Activated CD4-positive, alpha-beta T cell treated with anti-CD3 and anti-CD28 coated beads, Interleukin-2, Interleukin-6, amounts not matched to agents 100 ng/mL and 50 ng/mL, durations not matched to agents 16 hours and 8 hours (primary cell): ENCODE data around the gene ACOT4.
"Not testable (repeated sequence)": the region's sequence is repeated elsewhere in the genome, so short reads cannot be mapped to it uniquely, and the experiment has no call there.

Experiments
- DNase-seq: peaks from one replicate; pipeline ENCODE4 v3.0.0-alpha.2; 2020

Gene ACOT4

GRCh38 chr14:73591690-73592449 is at the start of gene ACOT4:
ACOT4 (plus strand) TSS chr14:73591873; CDS start chr14:73591960, 87 bp downstream.
- DNase-seq: peak; percentile 46

DNA sequence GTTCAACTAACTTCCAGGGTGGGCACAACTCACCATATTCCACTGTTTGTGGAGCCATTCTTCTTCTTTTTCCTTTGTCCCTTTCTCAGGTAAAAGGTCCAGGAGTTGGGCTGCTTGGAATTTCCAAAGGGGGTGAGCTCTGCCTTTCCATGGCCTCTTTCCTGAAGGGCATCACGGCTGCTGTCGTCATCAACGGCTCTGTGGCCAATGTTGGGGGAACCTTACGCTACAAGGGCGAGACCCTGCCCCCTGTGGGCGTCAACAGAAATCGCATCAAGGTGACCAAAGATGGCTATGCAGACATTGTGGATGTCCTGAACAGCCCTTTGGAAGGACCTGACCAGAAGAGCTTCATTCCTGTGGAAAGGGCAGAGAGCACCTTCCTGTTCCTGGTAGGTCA is 48.7 kb upstream of the ACOT4 start:
- DNase-seq: not testable (repeated sequence)

DNA sequence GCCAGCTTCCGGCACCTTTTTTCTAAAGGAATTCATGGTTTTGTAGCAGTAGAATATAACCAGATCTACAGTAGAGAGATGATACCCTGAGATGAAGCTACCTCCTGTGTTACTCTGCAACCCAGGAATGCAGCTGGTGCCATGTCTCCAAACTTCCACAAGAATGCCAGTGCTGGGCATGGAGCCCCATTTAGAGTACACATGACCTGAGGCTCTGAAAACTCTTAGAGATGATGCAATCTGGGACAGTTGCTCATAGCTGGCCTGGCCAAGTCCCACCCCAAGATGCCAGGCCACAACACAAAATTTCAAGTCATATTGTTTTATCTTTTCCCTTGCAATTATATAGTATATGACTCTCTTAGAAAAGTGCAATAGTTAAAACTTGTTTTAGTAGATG is 46.3 kb upstream of the ACOT4 start:
- DNase-seq: not testable (repeated sequence)

GRCh38 chr14:73549097-73549496 is 42.6 kb upstream of the ACOT4 start:
- not testable (repeated sequence) for DNase-seq

- DNase-seq: not testable (repeated sequence)
These were observed 41.7 kb upstream of the ACOT4 start for GRCh38 chr14:73549889-73550524.

- no peak for DNase-seq
These were observed 37.8 kb upstream of the ACOT4 start for GRCh38 chr14:73553845-73554244.

- DNase-seq: not testable (repeated sequence)
These were observed 34.5 kb upstream of the ACOT4 start for GRCh38 chr14:73557201-73557600.

- not testable (repeated sequence) for DNase-seq
These were observed 33.4 kb upstream of the ACOT4 start for GRCh38 chr14:73558238-73558637.

DNA sequence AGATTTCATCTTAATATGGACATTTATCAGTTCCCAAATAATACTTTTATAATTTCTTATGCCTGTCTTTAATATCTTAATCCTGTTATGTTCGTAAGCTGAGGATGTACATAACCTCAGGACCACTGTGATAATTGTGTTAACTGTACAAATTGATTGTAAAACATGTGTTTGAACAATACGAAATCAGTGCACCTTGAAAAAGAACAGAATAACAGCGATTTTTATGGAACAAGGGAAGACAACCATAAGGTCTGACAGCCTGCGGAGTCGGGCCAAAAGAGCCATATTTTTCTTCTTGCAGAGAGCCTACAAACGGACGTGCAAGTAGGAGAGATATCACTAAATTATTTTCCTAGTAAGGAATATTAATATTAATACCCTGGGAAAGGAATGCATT is 29.4 kb upstream of the ACOT4 start:
- not testable (repeated sequence) for DNase-seq

- not testable (repeated sequence) for DNase-seq
These were observed 29.0 kb upstream of the ACOT4 start for GRCh38 chr14:73562696-73563095.

DNA sequence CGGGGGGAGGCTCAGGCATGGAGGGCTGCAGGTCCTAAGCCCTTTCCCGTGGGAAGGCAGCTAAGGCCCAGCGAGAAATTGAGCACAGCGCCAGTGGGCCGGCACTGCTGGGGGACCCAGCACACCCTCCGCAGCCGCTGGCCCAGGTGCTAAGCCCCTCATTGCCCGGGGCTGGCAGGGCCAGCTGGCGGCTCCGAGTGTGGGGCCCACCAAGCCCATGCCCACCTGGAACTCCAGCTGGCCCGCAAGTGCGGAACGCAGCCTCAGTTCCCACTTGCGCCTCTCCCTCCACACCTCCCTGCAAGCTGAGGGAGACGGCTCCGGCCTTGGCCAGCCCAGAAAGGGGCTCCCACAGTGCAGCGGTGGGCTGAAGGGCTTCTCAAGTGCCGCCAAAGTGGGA is 25.2 kb upstream of the ACOT4 start:
- not testable (repeated sequence) for DNase-seq

DNA sequence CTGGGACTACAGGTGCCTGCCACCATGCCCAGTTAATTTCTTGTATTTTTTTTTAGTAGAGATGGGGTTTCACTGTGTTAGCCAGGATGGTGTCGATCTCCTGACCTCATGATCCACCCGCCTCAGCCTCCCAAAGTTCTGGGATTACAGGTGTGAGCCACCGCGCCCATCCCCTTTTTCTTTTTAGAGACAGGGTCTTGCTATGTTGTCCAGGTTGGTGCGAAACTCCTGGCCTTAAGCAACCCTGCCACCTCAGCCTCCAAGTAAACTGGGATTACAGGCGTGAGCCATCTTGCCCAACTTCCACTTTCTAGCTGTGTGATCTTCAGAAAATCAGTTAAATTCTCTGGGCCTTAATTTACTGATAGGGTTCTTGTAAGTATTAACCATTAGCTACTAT is 24.7 kb upstream of the ACOT4 start:
- DNase-seq: not testable (repeated sequence)

- no peak for DNase-seq
These were observed 24.3 kb upstream of the ACOT4 start for GRCh38 chr14:73567358-73567757.

GRCh38 chr14:73567951-73568885 is 23.5 kb upstream of the ACOT4 start:
- DNase-seq: peak; percentile 51

DNA sequence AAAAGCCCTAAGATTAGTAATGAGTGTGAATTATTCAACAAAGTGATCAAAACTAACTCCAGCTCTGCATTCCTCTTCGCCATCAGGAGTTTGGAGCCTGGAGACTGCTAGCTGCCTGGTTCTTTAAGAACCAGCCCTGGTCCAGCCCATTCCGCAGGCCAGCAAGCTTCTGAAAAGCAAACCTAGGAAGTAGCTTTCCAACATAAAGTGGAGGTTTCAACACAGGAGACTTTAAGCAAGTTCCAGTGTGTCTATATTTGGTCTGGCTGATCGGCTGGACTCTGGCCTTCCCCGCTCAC is 22.8 kb upstream of the ACOT4 start:
- DNase-seq: not testable (repeated sequence)

DNA sequence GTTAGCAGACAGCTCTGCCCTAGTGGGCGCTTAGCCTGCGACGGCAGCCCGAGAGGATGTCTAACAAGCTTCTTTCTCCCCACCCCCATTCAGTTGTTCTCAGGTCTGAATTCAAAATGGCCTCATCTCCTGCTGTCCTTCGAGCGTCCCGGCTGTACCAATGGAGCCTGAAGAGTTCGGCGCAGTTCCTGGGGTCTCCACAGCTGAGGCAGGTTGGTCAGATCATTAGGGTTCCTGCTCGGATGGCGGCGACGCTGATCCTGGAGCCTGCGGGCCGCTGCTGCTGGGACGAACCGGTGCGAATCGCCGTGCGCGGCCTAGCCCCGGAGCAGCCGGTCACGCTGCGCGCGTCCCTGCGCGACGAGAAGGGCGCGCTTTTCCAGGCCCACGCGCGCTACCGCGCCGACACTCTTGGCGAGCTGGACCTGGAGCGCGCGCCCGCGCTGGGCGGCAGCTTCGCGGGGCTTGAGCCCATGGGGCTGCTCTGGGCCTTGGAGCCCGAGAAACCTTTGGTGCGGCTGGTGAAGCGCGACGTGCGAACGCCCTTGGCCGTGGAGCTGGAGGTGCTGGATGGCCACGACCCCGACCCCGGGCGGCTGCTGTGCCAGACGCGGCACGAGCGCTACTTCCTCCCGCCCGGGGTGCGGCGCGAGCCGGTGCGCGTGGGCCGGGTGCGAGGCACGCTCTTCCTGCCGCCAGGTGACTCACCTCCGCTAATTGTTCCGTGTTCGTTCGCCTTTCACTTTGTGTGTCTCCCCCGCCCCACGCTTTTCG is 22.3 kb upstream of the ACOT4 start, which contains the start of gene ACOT2:
Gene ACOT2, plus strand, starts transcription at position 29 of the 774 bp plus-strand sequence. Its CDS starts 28 bp downstream, at position 57.
- DNase-seq: peak; percentile 83

GRCh38 chr14:73570913-73571312 is 20.8 kb upstream of the ACOT4 start:
- DNase-seq: peak; percentile 69

DNA sequence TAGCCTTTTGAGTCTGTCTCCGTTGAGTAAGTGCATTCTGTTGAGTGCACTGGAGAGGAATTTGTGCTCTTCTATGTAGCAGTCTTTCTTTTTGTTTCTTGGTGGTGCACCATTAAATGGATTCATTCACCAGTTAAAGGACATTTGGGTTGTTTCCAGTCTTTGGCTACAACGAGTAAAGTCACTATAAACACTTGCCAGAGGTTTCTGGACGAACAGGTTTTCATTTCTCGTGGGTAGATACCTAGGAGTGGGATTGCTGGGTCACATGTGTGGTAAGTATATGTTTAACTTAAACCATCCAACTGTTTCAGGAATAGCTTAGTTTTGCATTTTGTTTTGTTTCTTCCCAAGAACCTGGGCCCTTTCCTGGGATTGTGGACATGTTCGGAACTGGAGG is 18.6 kb upstream of the ACOT4 start:
- DNase-seq: not testable (repeated sequence)

DNA sequence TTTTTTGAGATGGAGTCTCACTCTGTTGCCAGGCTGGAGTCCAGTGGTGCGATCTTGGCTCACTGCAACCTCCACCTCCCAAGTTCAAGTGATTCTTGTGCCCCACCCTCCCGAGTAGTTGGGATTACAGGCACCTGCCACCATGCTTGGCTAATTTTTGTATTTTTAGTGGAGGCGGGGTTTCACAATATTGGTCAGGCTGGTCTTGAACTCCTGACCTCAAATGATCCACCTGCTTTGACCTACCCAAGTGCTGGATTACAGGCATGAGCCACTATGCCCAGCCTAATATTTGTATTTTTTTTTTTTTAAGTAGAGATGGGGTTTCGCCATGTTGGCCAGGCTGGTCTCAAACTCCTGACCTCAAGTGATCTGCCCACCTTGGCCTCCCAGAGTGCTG is 17.9 kb upstream of the ACOT4 start:
- not testable (repeated sequence) for DNase-seq

DNA sequence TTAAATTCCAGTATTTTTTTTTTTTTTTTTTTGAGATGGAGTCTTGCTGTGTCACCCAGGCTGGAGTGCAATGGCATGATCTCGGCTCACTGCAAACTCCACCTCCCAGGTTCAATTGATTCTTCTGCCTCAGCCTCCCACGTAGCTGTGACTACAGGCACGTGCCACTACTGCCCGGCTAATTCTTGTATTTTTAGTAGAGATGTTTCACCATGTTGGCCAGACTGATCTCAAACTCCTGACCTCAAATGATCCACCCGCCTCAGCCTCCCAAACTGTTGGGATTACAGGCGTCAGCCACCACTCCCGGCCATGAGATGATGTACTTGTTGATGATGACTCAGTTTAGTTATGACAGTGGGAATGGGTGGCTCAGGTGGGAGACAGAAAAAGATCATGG is 17.4 kb upstream of the ACOT4 start:
- DNase-seq: not testable (repeated sequence)

GRCh38 chr14:73576391-73576790 is 15.3 kb upstream of the ACOT4 start:
- no peak for DNase-seq

DNA sequence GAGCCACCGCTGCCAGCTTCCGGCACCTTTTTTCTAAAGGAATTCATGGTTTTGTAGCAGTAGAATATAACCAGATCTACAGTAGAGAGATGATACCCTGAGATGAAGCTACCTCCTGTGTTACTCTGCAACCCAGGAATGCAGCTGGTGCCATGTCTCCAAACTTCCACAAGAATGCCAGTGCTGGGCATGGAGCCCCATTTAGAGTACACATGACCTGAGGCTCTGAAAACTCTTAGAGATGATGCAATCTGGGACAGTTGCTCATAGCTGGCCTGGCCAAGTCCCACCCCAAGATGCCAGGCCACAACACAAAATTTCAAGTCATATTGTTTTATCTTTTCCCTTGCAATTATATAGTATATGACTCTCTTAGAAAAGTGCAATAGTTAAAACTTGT is 14.5 kb upstream of the ACOT4 start:
- DNase-seq: not testable (repeated sequence)
